HFFc6 (cell line): ENCODE measurements around the gene OR1I1. TPM values are rescaled to one million over a fixed set of nuclear protein-coding genes. Genes with fewer than 3 reads are reported as not detected.

Source experiments
- DNase-seq: peaks from one replicate; pipeline ENCODE4 v3.0.0-alpha.2; 2018
- H3K27ac Mint-ChIP-seq: 2 replicates; pipeline ENCODE4 v1.8.0; 2020; ENCODE audit warnings: mild to moderate bottlenecking, mixed read lengths
- H3K27me3 Mint-ChIP-seq: 2 replicates; pipeline ENCODE4 v1.8.0; 2021; ENCODE audit warnings: mild to moderate bottlenecking, moderate library complexity, mixed read lengths; ENCODE audit not compliant: insufficient read depth
- H3K36me3 Mint-ChIP-seq: 2 replicates; pipeline ENCODE4 v1.8.0; 2021; ENCODE audit warnings: low read depth, mixed read lengths
- H3K4me1 Mint-ChIP-seq: 2 replicates; pipeline ENCODE4 v1.8.0; 2020; ENCODE audit warnings: low read depth, mixed read lengths
- H3K4me3 Mint-ChIP-seq: 2 replicates; pipeline ENCODE4 v1.8.0; 2020; ENCODE audit warnings: mild to moderate bottlenecking, moderate library complexity, mixed read lengths
- H3K9me3 Mint-ChIP-seq: 2 replicates; pipeline ENCODE4 v1.8.0; 2020; ENCODE audit warnings: mild to moderate bottlenecking, mixed read lengths
- total RNA-seq, 6 experiments: library from RNA; stranded (reverse); fragmentation: NEBNext Ultra II Directional; extraction: Animal tissue kit (Norgen Biotek cat#: 25700); gene quantifications; 2 replicates in 1 of 6; 3 replicates in 5 of 6; pipeline ENCODE4 v1.2.3, GENCODE V29; 2021
- TF ChIP-seq, protein P1 (sequence below): fragments of 200-600 bp; sonication (generic); IDR thresholded peaks from 2 replicates; pipeline ENCODE4 v1.5.0; 2021; ENCODE audit warnings: antibody characterized with exemption, mild to moderate bottlenecking

Gene OR1I1
- total RNA-seq, 6 experiments from 2014 or later = not detected

DNA sequence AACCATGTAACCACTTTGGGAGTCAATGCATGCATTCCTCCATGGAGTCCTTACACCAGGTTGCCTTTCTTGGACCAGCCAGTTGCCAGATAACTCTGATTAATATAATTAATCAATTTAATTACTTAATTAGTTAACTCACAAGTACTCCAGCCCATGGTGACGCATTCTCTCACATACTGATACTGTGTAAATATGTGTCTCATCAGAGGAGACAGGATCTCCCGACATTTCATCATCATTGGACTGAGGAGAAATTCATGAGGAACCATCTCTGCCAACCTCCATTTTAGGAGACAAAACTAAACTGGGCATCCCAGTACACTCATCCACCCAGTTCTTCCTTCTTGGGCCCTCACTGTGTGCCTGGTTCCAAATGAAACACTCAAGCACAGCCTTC lies 39.2 kb upstream of the OR1I1 start:
- no peaks in the 10 kb centered on the region for H3K27me3 Mint-ChIP-seq
- H3K9me3 Mint-ChIP-seq = no peaks in the 10 kb centered on the region; the same call in none of the 2 replicates
- no peak overlapping the region for H3K27ac Mint-ChIP-seq
- TF ChIP-seq, protein P1, sequence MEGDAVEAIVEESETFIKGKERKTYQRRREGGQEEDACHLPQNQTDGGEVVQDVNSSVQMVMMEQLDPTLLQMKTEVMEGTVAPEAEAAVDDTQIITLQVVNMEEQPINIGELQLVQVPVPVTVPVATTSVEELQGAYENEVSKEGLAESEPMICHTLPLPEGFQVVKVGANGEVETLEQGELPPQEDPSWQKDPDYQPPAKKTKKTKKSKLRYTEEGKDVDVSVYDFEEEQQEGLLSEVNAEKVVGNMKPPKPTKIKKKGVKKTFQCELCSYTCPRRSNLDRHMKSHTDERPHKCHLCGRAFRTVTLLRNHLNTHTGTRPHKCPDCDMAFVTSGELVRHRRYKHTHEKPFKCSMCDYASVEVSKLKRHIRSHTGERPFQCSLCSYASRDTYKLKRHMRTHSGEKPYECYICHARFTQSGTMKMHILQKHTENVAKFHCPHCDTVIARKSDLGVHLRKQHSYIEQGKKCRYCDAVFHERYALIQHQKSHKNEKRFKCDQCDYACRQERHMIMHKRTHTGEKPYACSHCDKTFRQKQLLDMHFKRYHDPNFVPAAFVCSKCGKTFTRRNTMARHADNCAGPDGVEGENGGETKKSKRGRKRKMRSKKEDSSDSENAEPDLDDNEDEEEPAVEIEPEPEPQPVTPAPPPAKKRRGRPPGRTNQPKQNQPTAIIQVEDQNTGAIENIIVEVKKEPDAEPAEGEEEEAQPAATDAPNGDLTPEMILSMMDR = no peak
- H3K36me3 Mint-ChIP-seq = no peaks in the 10 kb centered on the region
- H3K4me1 Mint-ChIP-seq = no peaks in the 10 kb centered on the region
- no peak overlapping the region for H3K4me3 Mint-ChIP-seq
- DNase-seq = no peak

- DNase-seq = no peak
- H3K27ac Mint-ChIP-seq = no peak overlapping the region
- TF ChIP-seq, protein P1 = no peak
- peaks cover 4% of the 10 kb centered on the region for H3K9me3 Mint-ChIP-seq
- H3K4me1 Mint-ChIP-seq = no peaks in the 10 kb centered on the region
- H3K4me3 Mint-ChIP-seq = no peak overlapping the region
- no peaks in the 10 kb centered on the region; the same call in 1 of the 2 replicates for H3K27me3 Mint-ChIP-seq
- no peaks in the 10 kb centered on the region for H3K36me3 Mint-ChIP-seq
Observed at GRCh38 chr19:15045506-15045905, 36.5 kb upstream of the OR1I1 start.

- peaks cover 9% of the 10 kb centered on the region for H3K9me3 Mint-ChIP-seq
- H3K27me3 Mint-ChIP-seq = no peaks in the 10 kb centered on the region; the same call in 1 of the 2 replicates
- no peaks in the 10 kb centered on the region for H3K4me1 Mint-ChIP-seq
- no peak overlapping the region for H3K27ac Mint-ChIP-seq
- DNase-seq = no peak
- no peaks in the 10 kb centered on the region for H3K36me3 Mint-ChIP-seq
- TF ChIP-seq, protein P1 = no peak
- no peak overlapping the region for H3K4me3 Mint-ChIP-seq
Observed at GRCh38 chr19:15047680-15048079, 34.3 kb upstream of the OR1I1 start.

DNA sequence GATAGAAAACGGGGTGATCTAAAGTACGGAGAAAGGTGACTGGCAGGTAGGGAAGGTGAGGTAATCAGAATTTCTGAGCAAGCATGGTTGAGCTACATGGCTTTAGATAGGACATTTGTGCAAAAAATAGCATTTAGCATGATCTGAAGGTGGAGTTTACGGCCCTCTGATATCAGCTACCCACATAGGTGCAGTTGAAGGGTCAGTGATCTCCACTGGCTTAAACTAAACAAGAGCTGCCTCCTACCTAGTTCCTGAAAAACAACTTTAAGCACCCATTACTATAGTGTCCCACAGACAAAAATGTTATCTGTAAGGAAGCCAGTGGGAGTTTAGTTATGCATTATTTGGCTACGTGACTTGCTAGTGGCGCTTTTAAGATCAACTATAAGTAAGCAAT lies 33.9 kb upstream of the OR1I1 start:
- Mint-ChIP-seq H3K27ac (no peak overlapping the region), H3K4me3 (no peak overlapping the region), H3K27me3 (no peaks in the 10 kb centered on the region; the same call in 1 of the 2 replicates), H3K4me1 (no peaks in the 10 kb centered on the region), H3K9me3 (peaks cover 9% of the 10 kb centered on the region), H3K36me3 (no peaks in the 10 kb centered on the region)
- no peak for DNase-seq
- TF ChIP-seq, protein P1 = no peak

GRCh38 chr19:15048885-15049541 lies 33.0 kb upstream of the OR1I1 start, which contains the start of gene CASP14:
CASP14 (plus strand) TSS chr19:15049480; CDS start chr19:15052252, 2,772 bp downstream.
- H3K27me3 Mint-ChIP-seq = peaks cover under 1% of the 10 kb centered on the region
- H3K9me3 Mint-ChIP-seq = peaks cover 14% of the 10 kb centered on the region
- H3K4me3 Mint-ChIP-seq = no peak within 1 kb of the TSS
- H3K27ac Mint-ChIP-seq = no peak within 1 kb of the TSS
- no peak for DNase-seq
- no peaks in the 10 kb centered on the region for H3K36me3 Mint-ChIP-seq
- H3K4me1 Mint-ChIP-seq = no peaks in the 10 kb centered on the region
- TF ChIP-seq, protein P1 = no peak
